Measurements from ENCODE around the gene MYBPHL. TPM values are rescaled to one million over a fixed set of nuclear protein-coding genes. Genes with fewer than 3 reads are reported as not detected.

The MYBPHL gene
- total and polyA plus RNA-seq, 8 donors = 0.45 TPM; not detected in 7

GRCh38 chr1:109242387-109242786 lies 64.4 kb downstream of the MYBPHL start:
- no peak overlapping the region for H3K4me3 ChIP-seq
- no peak overlapping the region for H3K27ac ChIP-seq
- H3K4me1 ChIP-seq = peaks cover 22 to 36% (median 33%) of the 10 kb centered on the region in 4 donors
- no peak for TF ChIP-seq CTCF (IDR thresholded peaks at IDR 0.05)
- TF ChIP-seq POLR2A (IDR thresholded peaks at IDR 0.05) = no peak
- no peak for TF ChIP-seq POLR2AphosphoS5 (IDR thresholded peaks at IDR 0.05)
- no peak for TF ChIP-seq EP300 (IDR thresholded peaks at IDR 0.05)
- no peaks in the 10 kb centered on the region for H3K9me3 ChIP-seq
- WGBS, 5 donors = 48 to 70% (median 62%) methylated on average over 7 of the region's 7 CpGs
- DNase-seq = peak; percentile 23 to 54
- peaks cover 17 to 23% (median 20%) of the 10 kb centered on the region in 4 donors for H3K36me3 ChIP-seq
- intact Hi-C loops (cut with DNase I; ENCODE audit: low total_unique reads) = no loop called here
- peaks cover 0 to 14% (median 0%) of the 10 kb centered on the region in 3 donors for H3K27me3 ChIP-seq

Other genes with a start within 250 kb of the MYBPHL start
- 10 to 100 TPM in 4 of 5 donors, 1 to 10 TPM in 1; 3.5 to 69.9 (median 25.2) TPM for gene TAF13, start 231.0 kb downstream of the MYBPHL start, total RNA-seq
- gene TAF13, start 231.0 kb downstream of the MYBPHL start, polyA plus RNA-seq = 10 to 100 TPM; 20.4 to 48.6 (median 46.8) TPM
- 10 to 100 TPM in 3 of 5 donors, 1 to 10 TPM in 1, not detected in 1; 2.9 to 70.1 (median 44.6) TPM for gene TMEM167B, start 216.2 kb downstream of the MYBPHL start, total RNA-seq
- 10 to 100 TPM; 15.4 to 26.9 (median 16.3) TPM for gene TMEM167B, start 216.2 kb downstream of the MYBPHL start, polyA plus RNA-seq
- 100 to 1,000 TPM in 2 of 5 donors, 10 to 100 TPM in 3; 56.8 to 185 (median 84.3) TPM for gene ELAPOR1, start 192.9 kb downstream of the MYBPHL start, total RNA-seq
- 10 to 100 TPM; 25.5 to 47.7 (median 35.1) TPM for gene ELAPOR1, start 192.9 kb downstream of the MYBPHL start, polyA plus RNA-seq
- 100 to 1,000 TPM in 4 of 5 donors, 10 to 100 TPM in 1; 80.8 to 127 (median 117) TPM for gene SARS1, start 93.1 kb downstream of the MYBPHL start, total RNA-seq
- 100 to 1,000 TPM in 2 of 3 donors, 10 to 100 TPM in 1; 95.6 to 232 (median 100) TPM for gene SARS1, start 93.1 kb downstream of the MYBPHL start, polyA plus RNA-seq
- gene CELSR2, start 57.5 kb downstream of the MYBPHL start, total RNA-seq = 10 to 100 TPM in 1 of 5 donors, 1 to 10 TPM in 4; 3.5 to 18.7 (median 7.2) TPM
- gene CELSR2, start 57.5 kb downstream of the MYBPHL start, polyA plus RNA-seq = 1 to 10 TPM in 2 of 3 donors, under 1 TPM in 1; 0.76 to 8.7 (median 1.5) TPM
- gene PSRC1, start 23.9 kb downstream of the MYBPHL start, total RNA-seq = 10 to 100 TPM in 1 of 5 donors, 1 to 10 TPM in 1, under 1 TPM in 2, not detected in 1; 0.29 to 18.7 (median 1.7) TPM
- gene PSRC1, start 23.9 kb downstream of the MYBPHL start, polyA plus RNA-seq = 10 to 100 TPM in 1 of 3 donors, 1 to 10 TPM in 2; 3.6 to 11.2 (median 4.1) TPM
- gene SORT1, start 90.9 kb upstream of the MYBPHL start, total RNA-seq = 100 to 1,000 TPM in 1 of 5 donors, 10 to 100 TPM in 4; 35.3 to 481 (median 48.1) TPM
- gene SORT1, start 90.9 kb upstream of the MYBPHL start, polyA plus RNA-seq = 10 to 100 TPM in 2 of 3 donors, 1 to 10 TPM in 1; 4.6 to 12.6 (median 10.5) TPM
- 10 to 100 TPM in 3 of 5 donors, 1 to 10 TPM in 2; 5.3 to 39.3 (median 11.3) TPM for gene PSMA5, start 119.4 kb upstream of the MYBPHL start, total RNA-seq
- 10 to 100 TPM; 44.7 to 84.2 (median 50.6) TPM for gene PSMA5, start 119.4 kb upstream of the MYBPHL start, polyA plus RNA-seq
- gene SYPL2, start 159.5 kb upstream of the MYBPHL start, total RNA-seq = under 1 TPM in 2 of 5 donors, not detected in 3; 0.45 to 0.58 TPM
- 1 to 10 TPM in 1 of 3 donors, under 1 TPM in 2; 0.50 to 1.0 (median 0.61) TPM for gene SYPL2, start 159.5 kb upstream of the MYBPHL start, polyA plus RNA-seq
- gene ATXN7L2, start 176.9 kb upstream of the MYBPHL start, total RNA-seq = 1 to 10 TPM in 3 of 5 donors, under 1 TPM in 1, not detected in 1; 0.29 to 5.1 (median 2.6) TPM
- 1 to 10 TPM in 2 of 3 donors, under 1 TPM in 1; 0.76 to 6.3 (median 5.2) TPM for gene ATXN7L2, start 176.9 kb upstream of the MYBPHL start, polyA plus RNA-seq
- gene CYB561D1, start 187.1 kb upstream of the MYBPHL start, total RNA-seq = 1 to 10 TPM; 1.8 to 6.4 (median 2.3) TPM
- 1 to 10 TPM; 1.8 to 4.4 (median 4.1) TPM for gene CYB561D1, start 187.1 kb upstream of the MYBPHL start, polyA plus RNA-seq
- gene AMIGO1, start 202.7 kb upstream of the MYBPHL start, total RNA-seq = 10 to 100 TPM in 1 of 5 donors, 1 to 10 TPM in 4; 1.7 to 25.7 (median 3.5) TPM
- gene AMIGO1, start 202.7 kb upstream of the MYBPHL start, polyA plus RNA-seq = 1 to 10 TPM; 1.3 to 1.8 (median 1.7) TPM
- not detected for gene GPR61, start 232.9 kb upstream of the MYBPHL start, total RNA-seq
- under 1 TPM in 1 of 3 donors, not detected in 2; 0.12 TPM for gene GPR61, start 232.9 kb upstream of the MYBPHL start, polyA plus RNA-seq
- gene GNAI3, start 241.6 kb upstream of the MYBPHL start, total RNA-seq = 10 to 100 TPM in 1 of 5 donors, 1 to 10 TPM in 3, under 1 TPM in 1; 0.58 to 12.7 (median 3.2) TPM
- 1 to 10 TPM; 2.6 to 3.1 (median 2.7) TPM for gene GNAI3, start 241.6 kb upstream of the MYBPHL start, polyA plus RNA-seq